Myocyte (in vitro differentiated cells): ENCODE results near the gene TRIM40. TPM values are rescaled to one million over a fixed set of nuclear protein-coding genes. Genes with fewer than 3 reads are reported as not detected.
"Not testable (repeated sequence)": the region's sequence is repeated elsewhere in the genome, so short reads cannot be mapped to it uniquely, and the experiment has no call there.

ENCODE experiments used
- DNase-seq: peaks from one replicate; pipeline ENCODE4 v3.0.0-alpha.2; 2012; ENCODE audit warnings: low read depth
- total RNA-seq: library from RNA; depleted of rRNA; stranded (reverse); fragments of >200 nt; gene quantifications from 2 replicates; pipeline ENCODE4 v1.2.3, GENCODE V29; 2014

Gene TRIM40
- total RNA-seq, 1 donor from 2014 or later, result not detected

- no peak for DNase-seq
Observed at GRCh38 chr6:30162265-30163089, 26.5 kb downstream of the TRIM40 start.

- DNase-seq, result no peak
Observed at GRCh38 chr6:30163090-30163917, 27.4 kb downstream of the TRIM40 start, which contains the start of gene TRIM15. Gene TRIM15, plus strand, starts transcription at chr6:30163546. Its CDS starts 139 bp downstream, at chr6:30163685.

- DNase-seq, result no peak
Observed at GRCh38 chr6:30163918-30164654, 28.1 kb downstream of the TRIM40 start.

- DNase-seq, result no peak
Observed at GRCh38 chr6:30164714-30165113, 28.8 kb downstream of the TRIM40 start.

- DNase-seq, result not testable (repeated sequence)
Observed at GRCh38 chr6:30165238-30165637, 29.3 kb downstream of the TRIM40 start.

GRCh38 chr6:30167101-30167500, 31.2 kb downstream of the TRIM40 start:
- no peak for DNase-seq

GRCh38 chr6:30168741-30169140, 32.8 kb downstream of the TRIM40 start:
- no peak for DNase-seq

GRCh38 chr6:30169658-30170614, 34.0 kb downstream of the TRIM40 start:
- DNase-seq, result peak; percentile 65

- no peak for DNase-seq
Observed at GRCh38 chr6:30171677-30172471, 35.9 kb downstream of the TRIM40 start.

GRCh38 chr6:30172681-30173080, 36.7 kb downstream of the TRIM40 start:
- DNase-seq, result no peak

GRCh38 chr6:30175765-30176164, 39.8 kb downstream of the TRIM40 start:
- DNase-seq, result no peak

GRCh38 chr6:30178837-30179236, 42.9 kb downstream of the TRIM40 start:
- no peak for DNase-seq

- no peak for DNase-seq
Observed at GRCh38 chr6:30180145-30180544, 44.2 kb downstream of the TRIM40 start.

- DNase-seq, result no peak
Observed at GRCh38 chr6:30184417-30185031, 48.6 kb downstream of the TRIM40 start.

- no peak for DNase-seq
Observed at GRCh38 chr6:30185846-30186484, 50.0 kb downstream of the TRIM40 start.

GRCh38 chr6:30188541-30188940, 52.6 kb downstream of the TRIM40 start:
- no peak for DNase-seq

- no peak for DNase-seq
Observed at GRCh38 chr6:30192076-30192475, 56.1 kb downstream of the TRIM40 start.
